Measurements from ENCODE around the gene CD83. TPM values are rescaled to one million over a fixed set of nuclear protein-coding genes. Genes with fewer than 3 reads are reported as not detected.

The CD83 gene
- total RNA-seq, 2 experiments from 2014 or later, result 15.0 to 26.2 TPM

DNA sequence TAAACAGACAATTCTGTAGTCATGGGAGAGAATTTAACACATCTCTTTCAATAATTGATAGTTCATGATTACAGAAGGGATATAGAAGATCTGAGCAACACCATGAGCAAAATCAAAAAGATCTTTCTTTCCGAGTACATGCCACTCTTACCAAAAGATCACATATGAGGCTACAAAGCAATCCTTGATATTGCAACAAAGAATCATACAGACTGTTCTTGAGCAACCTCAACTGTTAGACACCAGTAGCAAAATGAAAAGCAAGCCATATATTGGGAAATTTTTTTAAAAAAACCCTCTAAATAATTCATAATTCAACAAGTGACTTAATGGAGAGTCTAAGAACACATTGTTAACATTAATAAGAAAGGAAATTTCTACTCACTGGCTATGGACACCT is 3.6 kb upstream of the CD83 start:
- Histone ChIP-seq H3K9me3 (ENCODE audit: low read length) (no peaks in the 10 kb centered on the region), H3K79me2 (ENCODE audit: insufficient read depth, low read depth, low read length) (peaks cover 10% of the 10 kb centered on the region; the same call in 1 of the 2 replicates), H3K4me2 (ENCODE audit: low read length) (no peak overlapping the region), H3K27ac (ENCODE audit: low read depth, low read length, poor library complexity, severe bottlenecking) (no peak overlapping the region), H3K9me2 (ENCODE audit: insufficient read depth, low read length) (no peaks in the 10 kb centered on the region), H3K4me1 (ENCODE audit: insufficient read depth, low read length, poor library complexity, severe bottlenecking) (peaks cover 30% of the 10 kb centered on the region), H3K4me3 (ENCODE audit: low read depth, low read length, poor library complexity, severe bottlenecking) (no peak overlapping the region), H3K36me3 (ENCODE audit: insufficient read depth, low read length) (no peaks in the 10 kb centered on the region), H2AFZ (ENCODE audit: low read length) (no peak overlapping the region), H4K20me1 (ENCODE audit: insufficient read depth, low read length) (no peaks in the 10 kb centered on the region)
- POLR2A ChIA-PET, result no interaction called here
- CTCF ChIA-PET (ENCODE audit: unreplicated experiment), result no interaction called here
- TF ChIP-seq, protein P1, sequence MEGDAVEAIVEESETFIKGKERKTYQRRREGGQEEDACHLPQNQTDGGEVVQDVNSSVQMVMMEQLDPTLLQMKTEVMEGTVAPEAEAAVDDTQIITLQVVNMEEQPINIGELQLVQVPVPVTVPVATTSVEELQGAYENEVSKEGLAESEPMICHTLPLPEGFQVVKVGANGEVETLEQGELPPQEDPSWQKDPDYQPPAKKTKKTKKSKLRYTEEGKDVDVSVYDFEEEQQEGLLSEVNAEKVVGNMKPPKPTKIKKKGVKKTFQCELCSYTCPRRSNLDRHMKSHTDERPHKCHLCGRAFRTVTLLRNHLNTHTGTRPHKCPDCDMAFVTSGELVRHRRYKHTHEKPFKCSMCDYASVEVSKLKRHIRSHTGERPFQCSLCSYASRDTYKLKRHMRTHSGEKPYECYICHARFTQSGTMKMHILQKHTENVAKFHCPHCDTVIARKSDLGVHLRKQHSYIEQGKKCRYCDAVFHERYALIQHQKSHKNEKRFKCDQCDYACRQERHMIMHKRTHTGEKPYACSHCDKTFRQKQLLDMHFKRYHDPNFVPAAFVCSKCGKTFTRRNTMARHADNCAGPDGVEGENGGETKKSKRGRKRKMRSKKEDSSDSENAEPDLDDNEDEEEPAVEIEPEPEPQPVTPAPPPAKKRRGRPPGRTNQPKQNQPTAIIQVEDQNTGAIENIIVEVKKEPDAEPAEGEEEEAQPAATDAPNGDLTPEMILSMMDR (conservative IDR thresholded peaks at IDR 0.05; ENCODE audit: low read length), result no peak
- TF ChIP-seq EZH2phosphoT487 (IDR thresholded peaks at IDR 0.05; ENCODE audit: borderline replicate concordance, low read depth, low read length), result no peak
- no TSS peak for BruUV-seq (replicated peaks)
- intact Hi-C loops (cut with micrococcal nuclease; ENCODE audit: unreplicated experiment), result no loop called here
- DNase-seq (ENCODE audit: low spot score), result no peak

- Histone ChIP-seq H3K4me2 (ENCODE audit: low read length) (peak overlapping the region; percentile 83), H2AFZ (ENCODE audit: low read length) (peak overlapping the region; percentile 77), H3K27ac (ENCODE audit: low read depth, low read length, poor library complexity, severe bottlenecking) (peak overlapping the region; percentile 20), H4K20me1 (ENCODE audit: insufficient read depth, low read length) (no peaks in the 10 kb centered on the region), H3K4me1 (ENCODE audit: insufficient read depth, low read length, poor library complexity, severe bottlenecking) (peaks cover 52% of the 10 kb centered on the region), H3K9me2 (ENCODE audit: insufficient read depth, low read length) (no peaks in the 10 kb centered on the region), H3K4me3 (ENCODE audit: low read depth, low read length, poor library complexity, severe bottlenecking) (peak overlapping the region; percentile 95), H3K9me3 (ENCODE audit: low read length) (no peaks in the 10 kb centered on the region), H3K36me3 (ENCODE audit: insufficient read depth, low read length) (peaks cover 36% of the 10 kb centered on the region), H3K79me2 (ENCODE audit: insufficient read depth, low read depth, low read length) (peaks cover 44% of the 10 kb centered on the region; the same call in 1 of the 2 replicates)
- no TSS peak for BruUV-seq (replicated peaks)
- intact Hi-C loops (cut with micrococcal nuclease; ENCODE audit: unreplicated experiment), result no loop called here
- no peak for DNase-seq (ENCODE audit: low spot score)
- ChIA-PET CTCF (ENCODE audit: unreplicated experiment) (interaction anchor here (0.7 to 0.9 kb wide), 3 partner anchors 9 to 51 kb away, joined by 3 to 5 read pairs (median 3); no protein-coding TSS in a partner anchor), POLR2A (interaction anchor here (1.1 to 3.5 kb wide), 5 partner anchors 9 to 23 kb away, joined by 3 to 18 read pairs (median 5); no protein-coding TSS in a partner anchor)
- TF ChIP-seq, protein P1 (conservative IDR thresholded peaks at IDR 0.05; ENCODE audit: low read length), result peak; percentile 2; the same call in 1 of the 2 replicates
- TF ChIP-seq EZH2phosphoT487 (IDR thresholded peaks at IDR 0.05; ENCODE audit: borderline replicate concordance, low read depth, low read length), result no peak
These were observed 493 bp downstream of the CD83 start for GRCh38 chr6:14118091-14118439.

DNA sequence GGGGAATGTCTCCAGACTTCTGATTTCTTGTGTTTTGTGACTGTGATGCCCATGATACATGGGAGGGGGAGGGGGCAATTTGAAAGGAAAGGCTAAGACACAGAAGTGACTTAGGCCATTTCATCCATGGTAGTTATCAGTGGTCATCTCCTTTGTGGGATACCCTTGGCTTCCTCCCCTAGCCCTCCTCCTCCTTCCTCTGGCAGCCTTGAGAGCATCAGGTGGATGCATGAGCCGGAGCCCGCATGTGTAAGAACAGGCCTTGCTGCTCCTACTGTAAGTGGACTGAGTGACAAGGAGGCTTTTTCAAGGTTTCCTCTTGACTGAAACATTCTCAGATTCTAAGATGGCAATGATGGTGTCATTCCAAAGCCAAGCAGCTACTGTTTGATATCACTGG is 874 bp downstream of the CD83 start:
- BruUV-seq (replicated peaks), result no TSS peak
- peak overlapping the region; percentile 20 for H3K27ac ChIP-seq (ENCODE audit: low read depth, low read length, poor library complexity, severe bottlenecking)
- intact Hi-C loops (cut with micrococcal nuclease; ENCODE audit: unreplicated experiment), result no loop called here
- DNase-seq (ENCODE audit: low spot score), result peak; percentile 43
- peaks cover 52% of the 10 kb centered on the region for H3K4me1 ChIP-seq (ENCODE audit: insufficient read depth, low read length, poor library complexity, severe bottlenecking)
- H3K4me2 ChIP-seq (ENCODE audit: low read length), result peak overlapping the region; percentile 83
- no peaks in the 10 kb centered on the region for H4K20me1 ChIP-seq (ENCODE audit: insufficient read depth, low read length)
- H3K36me3 ChIP-seq (ENCODE audit: insufficient read depth, low read length), result peaks cover 36% of the 10 kb centered on the region
- peak overlapping the region; percentile 77; the same call in 1 of the 2 replicates for H2AFZ ChIP-seq (ENCODE audit: low read length)
- peaks cover 44% of the 10 kb centered on the region; the same call in 1 of the 2 replicates for H3K79me2 ChIP-seq (ENCODE audit: insufficient read depth, low read depth, low read length)
- TF ChIP-seq EZH2phosphoT487 (IDR thresholded peaks at IDR 0.05; ENCODE audit: borderline replicate concordance, low read depth, low read length), result no peak
- TF ChIP-seq, protein P1 (conservative IDR thresholded peaks at IDR 0.05; ENCODE audit: low read length), result no peak
- CTCF ChIA-PET (ENCODE audit: unreplicated experiment), result interaction anchor here (0.7 to 0.9 kb wide), 3 partner anchors 10 to 51 kb away, joined by 3 to 5 read pairs (median 3); no protein-coding TSS in a partner anchor
- H3K9me2 ChIP-seq (ENCODE audit: insufficient read depth, low read length), result no peaks in the 10 kb centered on the region
- POLR2A ChIA-PET, result interaction anchor here (1.1 to 3.5 kb wide), 5 partner anchors 8 to 23 kb away, joined by 3 to 18 read pairs (median 5); no protein-coding TSS in a partner anchor
- H3K9me3 ChIP-seq (ENCODE audit: low read length), result no peaks in the 10 kb centered on the region
- H3K4me3 ChIP-seq (ENCODE audit: low read depth, low read length, poor library complexity, severe bottlenecking), result peak overlapping the region; percentile 95

All from OCI-LY7 (cell line).